Left hindlimb (tissue), 1 donor: Measurements from ENCODE around the gene PEX12.
"Not testable (repeated sequence)": the region's sequence is repeated elsewhere in the genome, so short reads cannot be mapped to it uniquely, and the experiment has no call there.

Experiments used
- DNase-seq: peaks from one replicate; pipeline ENCODE4 v3.0.0-alpha.2; 2018

The PEX12 gene

DNA sequence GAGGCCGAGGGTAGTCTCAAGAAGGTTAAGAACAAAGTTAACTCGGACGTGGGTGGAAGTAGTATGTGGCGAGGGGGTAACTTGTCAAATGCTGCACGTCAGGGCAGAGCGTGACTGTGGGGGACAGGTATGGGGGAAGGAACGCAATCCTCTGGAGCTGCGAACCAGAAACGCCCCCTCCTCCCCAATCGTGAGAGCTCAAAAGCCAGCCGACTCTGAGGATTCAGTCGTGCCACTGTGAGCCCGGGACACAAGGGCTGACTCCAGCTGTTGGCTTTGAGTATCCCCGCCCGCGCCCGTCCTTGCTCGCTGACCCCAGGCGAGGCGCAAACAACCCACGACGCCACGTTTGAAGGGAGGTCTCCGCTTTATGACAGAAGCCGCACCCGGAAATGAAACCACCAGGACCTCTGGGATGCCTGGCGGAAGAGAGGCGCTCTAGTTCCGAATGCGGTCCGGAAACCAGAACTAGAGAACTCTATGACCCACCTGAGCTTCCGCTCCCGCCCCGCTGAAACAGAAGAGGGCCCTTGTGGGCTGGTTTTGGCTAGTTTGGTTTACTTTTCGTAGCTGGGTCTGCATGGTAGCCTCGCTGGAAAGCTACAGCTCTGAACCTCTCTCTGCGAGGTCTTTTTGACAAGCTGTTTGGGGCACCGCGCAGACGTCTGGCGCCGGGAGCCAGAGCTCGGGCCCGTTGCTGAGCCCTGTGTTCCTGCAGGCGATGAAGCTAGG, at the start of gene PEX12:
TSS of gene PEX12 (minus strand) at position 375 of the 732 bp plus-strand sequence. CDS start 550 bp downstream, outside the sequence.
- peak; percentile 94 for DNase-seq

GRCh38 chr17:35627417-35627816, 49.0 kb upstream of the PEX12 start:
- DNase-seq = no peak

- no peak for DNase-seq
These were observed 43.4 kb upstream of the PEX12 start for GRCh38 chr17:35621768-35622167.

- DNase-seq = no peak
These were observed 40.3 kb upstream of the PEX12 start for GRCh38 chr17:35618628-35619027.

DNA sequence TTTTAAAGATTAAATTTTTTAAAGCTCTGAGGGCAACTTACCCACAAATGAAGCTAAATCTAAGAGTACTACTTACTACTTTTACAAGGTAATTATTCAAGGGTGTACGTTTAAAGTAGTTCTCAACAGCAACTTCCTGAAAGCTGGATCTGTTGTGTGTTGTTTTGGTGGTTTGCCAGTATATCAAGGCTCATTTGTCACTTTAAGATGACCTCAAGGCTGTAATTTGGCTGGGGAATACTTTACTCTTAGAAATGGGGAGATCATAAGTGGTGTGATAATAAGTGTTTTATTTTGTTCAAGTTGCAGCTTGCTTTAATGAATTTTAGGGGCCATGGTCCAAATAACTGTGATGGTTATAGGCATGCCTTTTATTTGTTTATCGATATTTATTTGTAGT, 39.1 kb upstream of the PEX12 start:
- no peak for DNase-seq

- DNase-seq = no peak
These were observed 38.2 kb upstream of the PEX12 start for GRCh38 chr17:35616536-35616935.

GRCh38 chr17:35614810-35615209, 36.4 kb upstream of the PEX12 start:
- no peak for DNase-seq

DNA sequence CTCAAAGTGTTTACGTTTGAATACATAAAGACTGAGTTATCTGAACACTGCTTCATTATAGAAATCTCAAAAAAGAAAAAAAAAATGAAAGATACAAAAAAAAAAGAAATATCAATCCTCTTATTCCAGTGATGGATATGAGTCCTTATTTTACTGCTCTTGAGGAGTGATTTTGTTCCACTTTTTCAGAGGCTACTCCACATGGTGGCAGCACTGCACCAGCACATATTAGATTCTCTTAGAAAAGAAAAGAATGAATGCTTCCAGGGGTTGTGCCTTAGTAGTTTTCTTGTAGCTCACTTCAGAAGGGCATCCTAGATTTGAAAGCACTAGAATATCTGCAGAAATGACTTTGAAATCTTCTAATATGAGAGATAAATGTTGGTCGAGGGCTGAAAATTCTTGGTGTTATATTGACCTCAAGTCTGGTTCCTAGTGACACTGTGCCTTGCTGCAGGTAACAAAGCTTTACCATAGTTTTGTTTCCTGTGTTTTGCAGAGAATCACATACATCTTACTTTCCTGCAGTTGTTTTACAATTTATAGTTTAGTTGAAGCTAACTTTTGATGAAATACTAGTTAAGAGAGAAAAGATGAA, 34.7 kb upstream of the PEX12 start:
- DNase-seq = no peak

DNA sequence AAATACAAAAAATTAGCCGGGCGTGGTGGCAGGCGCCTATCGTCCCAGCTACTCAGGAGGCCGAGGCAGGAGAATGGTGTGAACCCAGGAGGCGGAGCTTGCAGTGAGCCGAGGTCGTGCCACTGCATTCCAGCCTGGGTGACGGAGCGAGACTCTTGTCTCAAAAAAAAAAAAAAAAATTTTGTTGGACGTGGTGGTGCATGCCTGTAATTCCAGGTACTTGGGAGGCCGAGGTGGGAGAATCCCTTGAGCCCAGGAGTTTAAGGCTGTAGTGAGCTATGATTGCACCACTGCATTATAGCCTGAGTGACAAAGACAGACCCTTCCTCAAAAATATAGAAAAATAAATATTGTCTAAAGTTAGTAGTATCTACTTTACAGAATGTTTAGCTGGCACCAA, 32.4 kb upstream of the PEX12 start:
- DNase-seq = not testable (repeated sequence)

DNA sequence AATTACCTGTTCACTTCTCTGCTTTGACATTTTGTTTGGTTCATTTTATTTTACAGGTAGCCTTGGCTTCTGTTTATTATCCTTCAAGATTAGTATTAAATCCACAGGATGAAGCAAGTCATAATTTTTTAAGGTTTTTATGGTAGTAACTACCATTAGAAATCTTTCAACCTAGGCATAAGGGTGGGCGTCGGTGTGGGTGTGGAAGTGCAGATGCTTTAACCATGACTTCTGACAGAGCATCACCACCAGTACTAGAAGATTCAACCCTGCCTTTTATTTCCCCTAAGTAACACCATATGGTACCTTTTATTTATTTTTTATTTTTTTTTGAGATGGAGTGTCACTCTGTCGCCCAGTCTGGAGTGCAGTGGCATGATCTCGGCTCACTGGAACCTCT, 31.5 kb upstream of the PEX12 start:
- DNase-seq = no peak

DNA sequence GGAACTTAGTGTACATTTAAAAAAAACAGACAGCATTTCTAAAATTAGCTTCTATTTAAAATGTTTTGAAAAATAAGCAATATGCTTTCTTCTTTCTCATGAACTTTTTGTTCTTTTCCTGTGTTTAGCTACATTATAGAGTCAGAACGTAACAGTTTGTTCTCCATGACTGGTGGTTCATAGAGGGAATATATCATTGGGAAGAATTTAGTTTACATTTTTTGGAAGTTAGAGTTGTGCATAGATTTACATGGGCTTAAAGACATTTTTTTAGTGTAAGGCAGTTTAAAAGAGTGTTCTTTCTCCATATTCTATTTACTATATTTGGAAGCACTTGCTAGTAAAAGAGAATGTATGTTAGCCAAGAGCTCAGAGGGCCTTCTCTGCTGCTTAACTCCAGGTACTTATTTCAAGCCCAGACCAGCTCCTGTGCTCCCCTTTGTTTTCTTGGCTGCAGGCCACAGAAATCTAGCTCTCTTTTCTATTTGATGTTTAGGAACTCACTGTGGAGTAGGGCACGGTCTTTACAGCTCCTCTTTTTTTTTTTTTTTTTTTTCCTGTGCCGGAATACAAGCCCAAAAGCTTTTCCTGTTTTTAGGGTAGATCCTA, 29.0 kb upstream of the PEX12 start:
- DNase-seq = no peak

GRCh38 chr17:35605678-35606077, 27.3 kb upstream of the PEX12 start:
- no peak for DNase-seq

GRCh38 chr17:35603674-35604073, 25.3 kb upstream of the PEX12 start:
- no peak for DNase-seq

DNA sequence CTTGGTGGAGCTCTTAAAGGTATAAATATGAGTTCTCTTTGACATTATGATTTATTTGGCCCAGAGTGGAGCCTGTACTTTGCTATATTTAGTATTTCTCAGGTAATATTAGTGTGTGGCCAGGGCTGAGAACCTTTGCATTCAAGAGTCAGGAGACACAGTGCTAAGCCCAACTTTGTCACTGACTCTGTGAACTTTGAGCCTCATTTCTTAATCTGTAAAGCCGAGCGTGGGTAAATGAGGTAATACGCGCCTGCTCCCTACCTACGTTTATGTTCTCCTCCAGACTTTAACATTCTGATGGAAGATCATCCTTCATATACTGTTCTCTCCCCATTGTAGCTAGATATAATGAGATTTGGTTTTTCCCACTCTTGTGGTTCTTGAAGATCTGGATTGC, 19.2 kb upstream of the PEX12 start:
- no peak for DNase-seq

- DNase-seq = no peak
These were observed 18.3 kb upstream of the PEX12 start for GRCh38 chr17:35596530-35597233.

GRCh38 chr17:35596072-35596471, 17.7 kb upstream of the PEX12 start:
- no peak for DNase-seq

GRCh38 chr17:35588196-35588920, 10.0 kb upstream of the PEX12 start:
- no peak for DNase-seq

DNA sequence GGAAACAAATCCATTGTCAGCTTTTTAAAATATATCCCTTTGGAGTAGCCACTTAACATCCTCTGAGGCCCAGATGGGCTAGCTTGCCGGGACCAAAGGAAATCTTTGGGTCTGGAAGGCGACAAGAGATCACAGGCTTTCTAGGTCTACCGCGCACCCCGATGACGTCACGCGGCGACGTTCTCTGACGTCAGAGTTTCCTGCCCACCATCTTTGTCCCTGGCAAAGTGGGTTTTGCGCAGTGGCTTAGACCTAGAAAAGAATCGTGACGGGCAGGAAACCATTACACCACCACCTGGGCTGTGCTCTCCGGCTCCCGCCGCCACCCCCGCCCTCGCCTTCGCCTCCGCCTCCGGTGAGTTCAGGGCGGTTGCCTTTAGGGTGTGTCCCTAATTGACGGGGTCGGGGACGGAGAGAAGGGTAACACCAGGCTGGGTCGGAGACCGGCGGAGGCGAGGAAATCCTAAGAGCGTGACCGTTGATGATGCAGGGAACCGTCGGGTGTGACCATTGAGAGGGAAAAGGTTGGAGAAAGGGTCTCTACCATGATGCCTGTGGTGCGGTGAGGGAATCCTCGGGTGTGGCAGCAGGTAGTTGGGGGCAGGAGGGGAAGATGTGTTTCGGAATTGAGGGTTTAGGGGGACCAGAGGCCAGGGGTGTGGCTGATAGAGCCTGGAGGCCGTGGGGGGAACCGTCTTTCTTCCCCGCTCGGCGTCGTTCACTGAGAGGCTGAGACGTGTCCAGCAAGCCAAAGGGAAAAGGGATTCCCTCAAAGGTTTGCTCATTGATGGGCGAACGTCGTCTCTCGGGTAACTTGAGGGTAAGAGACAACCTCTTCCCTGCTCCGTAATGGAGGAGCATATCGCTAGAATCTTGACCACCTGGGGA, 8.9 kb upstream of the PEX12 start, which contains the start of gene AP2B1:
TSS of gene AP2B1 (plus strand) at position 249 of the 888 bp plus-strand sequence. CDS start 6,709 bp downstream, outside the sequence.
- DNase-seq = peak; percentile 97

DNA sequence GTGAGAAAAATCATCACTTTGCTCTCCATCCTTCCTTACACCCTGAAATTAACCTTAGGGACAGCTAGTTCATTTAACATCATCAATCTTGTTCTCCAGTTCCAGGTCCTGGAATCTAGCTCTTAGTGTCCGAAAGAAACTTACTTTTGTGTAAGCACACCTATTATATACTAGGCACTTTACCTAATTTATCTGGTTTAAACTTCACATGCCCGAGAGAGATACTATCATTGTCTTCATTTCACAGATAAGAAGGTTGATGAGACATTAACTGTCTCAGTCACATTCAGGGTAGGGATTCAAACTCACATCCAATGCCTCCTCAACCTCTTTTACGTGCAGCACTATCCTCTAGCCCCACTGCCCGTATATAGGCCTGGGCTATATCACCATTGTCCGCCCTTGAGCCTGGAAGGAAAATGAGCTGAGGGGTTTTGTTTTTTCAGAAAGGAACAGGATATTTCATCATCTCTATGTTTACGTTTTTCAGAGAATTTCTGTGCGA, 8.2 kb upstream of the PEX12 start:
- no peak for DNase-seq

GRCh38 chr17:35584061-35584460, 5.7 kb upstream of the PEX12 start:
- DNase-seq = no peak

DNA sequence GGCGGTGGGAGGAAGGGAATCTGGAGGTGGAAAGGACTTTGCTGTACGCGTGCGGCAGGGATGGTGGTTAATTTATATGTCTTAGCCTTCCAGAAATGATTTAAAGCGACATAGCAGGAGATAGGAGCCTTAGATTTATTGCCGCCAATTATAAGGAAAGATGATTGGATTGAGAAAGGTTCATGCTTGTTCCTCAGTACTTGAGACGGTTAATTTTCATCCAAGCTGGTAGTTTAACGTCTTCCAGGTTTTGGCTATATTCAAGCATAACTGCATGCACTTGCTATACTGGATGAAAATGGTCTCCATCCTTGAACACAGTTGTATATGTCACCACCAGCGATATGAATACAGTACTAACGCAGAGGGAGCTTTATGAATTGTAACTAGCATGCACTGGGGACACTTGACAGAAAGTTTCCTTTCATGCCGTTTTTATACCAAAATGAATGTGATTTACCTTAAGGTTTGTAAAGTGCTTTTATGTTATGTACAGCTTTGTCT, 610 bp upstream of the PEX12 start:
- no peak for DNase-seq
